Keratinocyte (primary cell): Measurements from ENCODE around the gene LRRC75B. TPM values are rescaled to one million over a fixed set of nuclear protein-coding genes. Genes with fewer than 3 reads are reported as not detected.

Experiments used
- DNase-seq: peaks from one replicate; pipeline ENCODE4 v3.0.0-alpha.2; 2011; ENCODE audit warnings: low read depth, missing footprints, low spot score
- FAIRE-seq: peaks from 2 replicates; lab custom pipeline; 2011; peaks lifted over from hg19 to GRCh38; lab: Jason Lieb, UNC
- H2AFZ ChIP-seq: 2 replicates; pipeline ENCODE4 v1.6.0; 2012; ENCODE audit warnings: low read length, control low read depth, inconsistent platforms; ENCODE audit not compliant: control insufficient read depth
- H3K27ac ChIP-seq: 2 replicates; pipeline ENCODE4 v1.5.1; 2011; ENCODE audit warnings: low read length; ENCODE audit not compliant: control insufficient read depth, insufficient read depth
- H3K27me3 ChIP-seq: 3 replicates; pipeline ENCODE4 v1.6.0; 2011; ENCODE audit warnings: low read length; ENCODE audit not compliant: control insufficient read depth, insufficient read depth; ENCODE audit errors: extremely low read depth
- H3K36me3 ChIP-seq, 2 experiments: 2 replicates in 1 of 2; 3 replicates in 1 of 2; pipeline ENCODE4 v1.5.1; 2011; ENCODE audit warnings: low read length in 2 of 2, mild to moderate bottlenecking in 1 of 2; ENCODE audit not compliant: control insufficient read depth in 2 of 2, insufficient read depth in 2 of 2; ENCODE audit errors: extremely low read depth in 1 of 2
- H3K4me1 ChIP-seq: 3 replicates; pipeline ENCODE4 v1.5.1; 2011; ENCODE audit warnings: low read length; ENCODE audit not compliant: control insufficient read depth, insufficient read depth; ENCODE audit errors: extremely low read depth
- H3K4me2 ChIP-seq: 3 replicates; pipeline ENCODE4 v1.6.0; 2011; ENCODE audit warnings: low read depth, low read length; ENCODE audit not compliant: control insufficient read depth, insufficient read depth; ENCODE audit errors: extremely low read depth
- H3K4me3 ChIP-seq, 3 experiments: fragments of 200-600 bp in 1 of 3; sonication (generic) in 1 of 3; 2 replicates in 2 of 3; 3 replicates in 1 of 3; pipeline ENCODE4 v1.5.1; 2011 to 2016; ENCODE audit warnings: low read length in 3 of 3, mild to moderate bottlenecking in 3 of 3, control low read depth in 2 of 3, inconsistent platforms in 1 of 3, low read depth in 1 of 3, mixed read lengths in 1 of 3, mixed run types in 1 of 3, moderate library complexity in 1 of 3; ENCODE audit not compliant: control insufficient read depth in 2 of 3, insufficient read depth in 2 of 3; ENCODE audit errors: extremely low read depth in 1 of 3
- H3K79me2 ChIP-seq: 2 replicates; pipeline ENCODE4 v1.6.0; 2012; ENCODE audit warnings: low read length; ENCODE audit not compliant: control insufficient read depth, insufficient read depth
- H3K9ac ChIP-seq: 3 replicates; pipeline ENCODE4 v1.6.0; 2011; ENCODE audit warnings: low read length; ENCODE audit not compliant: control insufficient read depth, insufficient read depth; ENCODE audit errors: extremely low read depth
- H3K9me1 ChIP-seq: 3 replicates; pipeline ENCODE4 v1.6.0; 2011; ENCODE audit warnings: low read length; ENCODE audit not compliant: control insufficient read depth, insufficient read depth; ENCODE audit errors: extremely low read depth
- H3K9me3 ChIP-seq: 2 replicates; pipeline ENCODE4 v1.5.1; 2012; ENCODE audit warnings: low read depth, low read length; ENCODE audit not compliant: control insufficient read depth
- H4K20me1 ChIP-seq: 3 replicates; pipeline ENCODE4 v1.6.0; 2011; ENCODE audit warnings: low read length; ENCODE audit not compliant: control insufficient read depth, insufficient read depth; ENCODE audit errors: extremely low read depth
- CTCF ChIP-seq, 3 experiments: IDR thresholded peaks in 1 of 3; conservative IDR thresholded peaks in 1 of 3; optimal IDR thresholded peaks in 1 of 3; 2 replicates in 2 of 3; 3 replicates in 1 of 3; pipeline versions ENCODE3 to v1.5.1; 2011; ENCODE audit warnings: low read length in 3 of 3, mild to moderate bottlenecking in 3 of 3, moderate library complexity in 2 of 3, control low read depth in 1 of 3, inconsistent platforms in 1 of 3; ENCODE audit not compliant: insufficient read depth in 2 of 3; ENCODE audit errors: extremely low read depth in 1 of 3
- EZH2 ChIP-seq: IDR thresholded peaks from one replicate; pipeline ENCODE4 v1.6.1; 2012; ENCODE audit warnings: inconsistent platforms, mild to moderate bottlenecking, low read length, moderate library complexity
- dilution Hi-C: fragments of 300-500 bp; cut with MboI; formaldehyde crosslinking; loops from one replicate; pipeline ENCODE4 v1.7.0; 2020; ENCODE audit warnings: low sequenced_read_pairs; ENCODE audit not compliant: extremely low pct_ligation_motif_present
- polyA plus RNA-seq, 5 experiments: library from polyadenylated mRNA; depleted of rRNA in 3 of 5; stranded (reverse) in 3 of 5; stranded (forward) in 1 of 5; unstranded in 1 of 5; fragments of >200 nt; gene quantifications; 1 replicate in 1 of 5; 2 replicates in 3 of 5; 3 replicates in 1 of 5; pipeline versions ENCODE4 v1.2.1 to v1.2.3, GENCODE V29; 2011 to 2012; ENCODE audit warnings: missing spikeins in 2 of 5, low read depth in 1 of 5, low replicate concordance in 1 of 5

The LRRC75B gene
- polyA plus RNA-seq, 1 donor (not counting 4 experiments of a cell fraction or from before 2014, with no cell fraction given) = 4.3 TPM

- Histone ChIP-seq H2AFZ (no peak overlapping the region), H3K9me1 (no peaks in the 10 kb centered on the region), H3K79me2 (no peaks in the 10 kb centered on the region), H4K20me1 (no peaks in the 10 kb centered on the region), H3K4me2 (no peak overlapping the region), H3K4me3 (no peak overlapping the region), H3K27ac (no peak overlapping the region), H3K36me3 (peaks cover 4% of the 10 kb centered on the region in 2 experiments), H3K27me3 (no peaks in the 10 kb centered on the region), H3K9me3 (no peaks in the 10 kb centered on the region), H3K9ac (no peak overlapping the region), H3K4me1 (peaks cover 12% of the 10 kb centered on the region)
- no peak for TF ChIP-seq EZH2
- TF ChIP-seq CTCF (optimal IDR thresholded peaks at IDR 0.05 in 1 of 3, IDR thresholded peaks at IDR 0.05 in 1 of 3, conservative IDR thresholded peaks at IDR 0.05 in 1 of 3; ENCODE audit: extremely low read depth in 1 of 3, insufficient read depth in 2 of 3, low read length in 3 of 3) = no peak
- no peak for FAIRE-seq
- dilution Hi-C loops = no loop called here
- no peak for DNase-seq
These were observed 4.0 kb downstream of the LRRC75B start for GRCh38 chr22:24588757-24589481.

GRCh38 chr22:24588381-24588756, 4.5 kb downstream of the LRRC75B start:
- H2AFZ ChIP-seq = no peak overlapping the region
- no peak for FAIRE-seq

More at GRCh38 chr22:24588381-24588756, 4.5 kb downstream of the LRRC75B start:
- Histone ChIP-seq H3K36me3 (peaks cover 4% of the 10 kb centered on the region in 2 experiments), H3K4me1 (peaks cover 17% of the 10 kb centered on the region), H3K27me3 (no peaks in the 10 kb centered on the region), H3K9ac (no peak overlapping the region), H3K9me3 (no peaks in the 10 kb centered on the region), H3K9me1 (no peaks in the 10 kb centered on the region), H3K4me3 (no peak overlapping the region), H3K27ac (no peak overlapping the region), H3K4me2 (no peak overlapping the region), H4K20me1 (no peaks in the 10 kb centered on the region), H3K79me2 (no peaks in the 10 kb centered on the region)
- TF ChIP-seq EZH2 = no peak
- TF ChIP-seq CTCF (optimal IDR thresholded peaks at IDR 0.05 in 1 of 3, IDR thresholded peaks at IDR 0.05 in 1 of 3, conservative IDR thresholded peaks at IDR 0.05 in 1 of 3; ENCODE audit: extremely low read depth in 1 of 3, insufficient read depth in 2 of 3, low read length in 3 of 3) = no peak
- dilution Hi-C loops = no loop called here
- no peak for DNase-seq
